Stomach (tissue), 9 donors: ENCODE data around the gene RASGRP2. TPM values are rescaled to one million over a fixed set of nuclear protein-coding genes. Genes with fewer than 3 reads are reported as not detected.
A peak's percentile ranks its signal among the peaks of the same experiment; 100 is the strongest.

Experiments
- DNase-seq, 2 donors: peaks; one replicate each; pipeline versions ENCODE4 v3.0.0 to v3.0.0-alpha.2; 2013 to 2019
- H3K27ac ChIP-seq, 5 donors: fragments of 200-600 bp in 4 of 5; sonication (generic) in 4 of 5; one replicate each; pipeline ENCODE4 v1.5.1; 2013 to 2019; ENCODE audit warnings: mild to moderate bottlenecking in 1 of 5, moderate library complexity in 1 of 5
- H3K27me3 ChIP-seq, 3 donors: fragments of 200-600 bp; sonication (generic); one replicate each; pipeline ENCODE4 v1.5.1; 2017 to 2019; ENCODE audit warnings: mixed run types in 1 of 3
- H3K36me3 ChIP-seq, 4 donors: fragments of 200-600 bp; sonication (generic); 1 replicate in 3 of 4; 2 replicates in 1 of 4; pipeline ENCODE4 v1.5.1; 2016 to 2019
- H3K4me1 ChIP-seq, 4 donors: fragments of 200-600 bp; sonication (generic); one replicate each; pipeline ENCODE4 v1.5.1; 2016 to 2019
- H3K4me3 ChIP-seq, 4 donors: fragments of 200-600 bp; sonication (generic) in 3 of 4; one replicate each; pipeline ENCODE4 v1.5.1; 2016 to 2019; ENCODE audit warnings: mild to moderate bottlenecking in 1 of 4
- H3K9me3 ChIP-seq, 4 donors: fragments of 200-600 bp; sonication (generic); one replicate each; pipeline ENCODE4 v1.5.1; 2016 to 2019
- EP300 ChIP-seq: sonication (generic); formaldehyde crosslinking; IDR thresholded peaks from one replicate; pipeline ENCODE4 v1.6.1; 2017; ENCODE audit warnings: antibody characterized with exemption
- POLR2A ChIP-seq, 4 donors: fragments of 450-650 bp; IDR thresholded peaks; one replicate each; pipeline ENCODE4 v1.6.1; 2016; ENCODE audit warnings: antibody characterized with exemption in 4 of 4, control low read depth in 2 of 4, mild to moderate bottlenecking in 1 of 4, moderate library complexity in 1 of 4
- POLR2AphosphoS5 ChIP-seq, 3 donors: sonication (generic); formaldehyde crosslinking; IDR thresholded peaks; one replicate each; pipeline ENCODE4 v1.6.1; 2016; ENCODE audit warnings: antibody characterized with exemption in 3 of 3
- WGBS, 5 donors: extraction: QIAGEN DNeasy Blood & Tissue Kit in 3 of 5; methylation state at CpG; one replicate each; pipeline versions ENCODE4 v1.1.5 to v1.1.7; 2013 to 2018; 5-methylcytosine and 5-hydroxymethylcytosine counted together
- intact Hi-C: fragments of 100-400 bp; cut with DNase I; formaldehyde crosslinking; loops from one replicate; pipeline ENCODE4 v1.15.1; 2023; ENCODE audit warnings: low total_unique reads
- polyA plus RNA-seq, 3 donors: library from polyadenylated mRNA; stranded (reverse); fragments of 200-250 nt; gene quantifications; one replicate each; pipeline ENCODE4 v1.2.3, GENCODE V29; 2013
- total RNA-seq, 5 donors: library from RNA; depleted of rRNA; stranded (reverse); fragments of >200 nt; gene quantifications; one replicate each; pipeline versions ENCODE4 v1.1.0 to v1.2.3, GENCODE V29; 2014 to 2016
- TF ChIP-seq, protein P1 (sequence below), 7 experiments: fragments of 450-650 bp in 4 of 7; fragments of 200-600 bp in 3 of 7; sonication (generic) in 3 of 7; IDR thresholded peaks; one replicate each; pipeline ENCODE4 v1.5.1; 2016 to 2019; ENCODE audit warnings: antibody characterized with exemption in 7 of 7, control low read depth in 2 of 7, mild to moderate bottlenecking in 1 of 7
- donor health status: healthy with polysubstance abuse.
- donor health status: Bipolar disorder and iron deficiency.
- donor health status: healthy.

Gene RASGRP2
- total and polyA plus RNA-seq, 8 donors: 5.3 to 60.8 (median 11.3) TPM

DNA sequence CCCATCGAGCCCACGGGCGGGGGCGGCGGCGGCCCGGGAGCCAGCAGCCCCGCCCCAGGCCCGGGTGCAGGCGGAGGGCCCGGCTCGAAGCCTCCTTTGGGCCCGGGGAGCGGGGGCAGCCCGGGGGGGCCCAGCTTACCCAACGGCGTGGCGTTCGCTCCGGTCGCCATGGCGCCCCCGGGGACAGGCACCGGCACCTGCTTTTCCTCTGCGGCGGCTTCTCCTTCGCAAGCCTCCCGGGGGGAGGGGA lies 34.2 kb upstream of the RASGRP2 start:
- Histone ChIP-seq H3K4me3 (peak overlapping the region; percentile 93 to 99 (median 96)), H3K27ac (peak overlapping the region; percentile 99 to 100 (median 100)), H3K36me3 (peaks cover 36 to 43% (median 38%) of the 10 kb centered on the region in 4 donors), H3K27me3 (no peaks in the 10 kb centered on the region), H3K4me1 (peaks cover 30 to 51% (median 43%) of the 10 kb centered on the region in 4 donors), H3K9me3 (no peaks in the 10 kb centered on the region)
- no peak for DNase-seq
- TF ChIP-seq POLR2AphosphoS5 (IDR thresholded peaks at IDR 0.05) (no peak), EP300 (no peak), POLR2A (IDR thresholded peaks at IDR 0.05) (no peak)
- TF ChIP-seq, protein P1, sequence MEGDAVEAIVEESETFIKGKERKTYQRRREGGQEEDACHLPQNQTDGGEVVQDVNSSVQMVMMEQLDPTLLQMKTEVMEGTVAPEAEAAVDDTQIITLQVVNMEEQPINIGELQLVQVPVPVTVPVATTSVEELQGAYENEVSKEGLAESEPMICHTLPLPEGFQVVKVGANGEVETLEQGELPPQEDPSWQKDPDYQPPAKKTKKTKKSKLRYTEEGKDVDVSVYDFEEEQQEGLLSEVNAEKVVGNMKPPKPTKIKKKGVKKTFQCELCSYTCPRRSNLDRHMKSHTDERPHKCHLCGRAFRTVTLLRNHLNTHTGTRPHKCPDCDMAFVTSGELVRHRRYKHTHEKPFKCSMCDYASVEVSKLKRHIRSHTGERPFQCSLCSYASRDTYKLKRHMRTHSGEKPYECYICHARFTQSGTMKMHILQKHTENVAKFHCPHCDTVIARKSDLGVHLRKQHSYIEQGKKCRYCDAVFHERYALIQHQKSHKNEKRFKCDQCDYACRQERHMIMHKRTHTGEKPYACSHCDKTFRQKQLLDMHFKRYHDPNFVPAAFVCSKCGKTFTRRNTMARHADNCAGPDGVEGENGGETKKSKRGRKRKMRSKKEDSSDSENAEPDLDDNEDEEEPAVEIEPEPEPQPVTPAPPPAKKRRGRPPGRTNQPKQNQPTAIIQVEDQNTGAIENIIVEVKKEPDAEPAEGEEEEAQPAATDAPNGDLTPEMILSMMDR (IDR thresholded peaks at IDR 0.05): no peak
- intact Hi-C loops: no loop called here
- WGBS, 5 donors: 0 to 2% (median 0%) methylated on average over 1 to 28 of the region's 28 CpGs; no CpG with 5 or more reads in 1 of the 5 donors

- Histone ChIP-seq H3K27ac (peak overlapping the region; percentile 99 to 100 (median 100)), H3K36me3 (peaks cover 41 to 48% (median 43%) of the 10 kb centered on the region in 4 donors), H3K9me3 (no peaks in the 10 kb centered on the region), H3K4me3 (peak overlapping the region; percentile 93 to 99 (median 96)), H3K27me3 (no peaks in the 10 kb centered on the region), H3K4me1 (peaks cover 35 to 56% (median 47%) of the 10 kb centered on the region in 4 donors)
- TF ChIP-seq, protein P1 (IDR thresholded peaks at IDR 0.05): no peak
- peak in 1 of 3 donors; percentile 34 for TF ChIP-seq POLR2AphosphoS5 (IDR thresholded peaks at IDR 0.05)
- intact Hi-C loops: no loop called here
- DNase-seq: peak; percentile 85 to 96
- whole genome bisulfite sequencing, 5 donors: 0 to 1% (median 1%) methylated on average over 31 to 98 of the region's 98 CpGs
These were observed 33.7 kb upstream of the RASGRP2 start for GRCh38 chr11:64777449-64778222.

DNA sequence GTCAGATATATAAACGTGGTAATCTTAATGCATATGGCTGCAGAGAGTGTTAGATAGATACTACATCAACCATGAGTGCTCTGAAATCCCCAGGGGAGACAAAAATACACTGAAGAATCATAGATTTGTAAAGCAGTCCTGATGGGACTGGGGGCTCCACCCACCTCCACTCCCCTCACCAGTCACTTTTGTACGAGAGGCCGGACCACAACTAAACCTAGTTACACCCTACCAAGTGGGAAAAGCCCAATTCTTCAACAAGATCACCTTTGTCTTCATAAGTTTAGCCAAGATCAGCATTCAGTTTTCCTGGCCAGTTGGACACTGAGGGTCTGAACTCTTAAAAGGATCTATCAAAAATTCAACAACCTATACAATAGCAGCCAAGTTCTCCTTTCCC lies 32.9 kb upstream of the RASGRP2 start:
- no peaks in the 10 kb centered on the region for H3K27me3 ChIP-seq
- TF ChIP-seq POLR2A (IDR thresholded peaks at IDR 0.05) (no peak), EP300 (no peak), POLR2AphosphoS5 (IDR thresholded peaks at IDR 0.05) (no peak)
- TF ChIP-seq, protein P1 (IDR thresholded peaks at IDR 0.05): no peak
- no peak for DNase-seq
- 2 to 12% (median 7%) methylated on average over 3 of the region's 3 CpGs for WGBS, 5 donors
- no peaks in the 10 kb centered on the region for H3K9me3 ChIP-seq
- peak overlapping the region in 4 of 5 donors; percentile 80 to 100 (median 100) for H3K27ac ChIP-seq
- H3K4me1 ChIP-seq: peaks cover 43 to 62% (median 54%) of the 10 kb centered on the region in 4 donors
- peaks cover 49 to 56% (median 50%) of the 10 kb centered on the region in 4 donors for H3K36me3 ChIP-seq
- intact Hi-C loops: no loop called here
- H3K4me3 ChIP-seq: peak overlapping the region; percentile 93 to 99 (median 96)

DNA sequence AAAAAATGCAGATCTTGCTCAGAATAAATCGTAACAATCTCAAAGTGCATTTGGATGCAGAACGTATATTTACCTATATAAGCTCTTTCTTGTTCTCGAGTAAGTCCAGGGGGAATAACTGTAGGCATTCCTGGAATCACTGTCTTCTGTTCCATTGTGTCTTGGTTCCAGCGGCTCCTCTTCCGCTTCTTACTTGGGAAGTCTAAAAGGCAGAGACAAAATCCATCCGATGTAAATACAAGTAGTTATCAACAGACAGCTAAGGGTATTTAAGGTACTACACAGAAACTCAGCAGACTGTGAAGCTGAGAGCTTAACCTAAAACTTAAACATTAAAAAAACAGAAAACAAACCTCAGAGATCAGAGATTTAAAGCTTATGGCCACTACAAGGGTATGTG lies 32.5 kb upstream of the RASGRP2 start:
- peaks cover 47 to 66% (median 58%) of the 10 kb centered on the region in 4 donors for H3K4me1 ChIP-seq
- peaks cover 53 to 60% (median 55%) of the 10 kb centered on the region in 4 donors for H3K36me3 ChIP-seq
- TF ChIP-seq POLR2A (IDR thresholded peaks at IDR 0.05): no peak
- no peak for TF ChIP-seq EP300
- TF ChIP-seq POLR2AphosphoS5 (IDR thresholded peaks at IDR 0.05): no peak
- TF ChIP-seq, protein P1 (IDR thresholded peaks at IDR 0.05): no peak
- H3K9me3 ChIP-seq: no peaks in the 10 kb centered on the region
- H3K27ac ChIP-seq: peak overlapping the region in 2 of 5 donors; percentile 80 to 100
- H3K27me3 ChIP-seq: no peaks in the 10 kb centered on the region
- 33 to 51% (median 38%) methylated on average over 6 of the region's 6 CpGs for whole genome bisulfite sequencing, 5 donors
- DNase-seq: no peak
- intact Hi-C loops: no loop called here
- H3K4me3 ChIP-seq: peak overlapping the region; percentile 93 to 99 (median 96)
